HCEC 1CT (cell line): ENCODE data around the gene UFD1.

Source experiments
- DNase-seq: peaks from one replicate; pipeline ENCODE4 v3.0.0-alpha.2; 2017

Gene UFD1

DNA sequence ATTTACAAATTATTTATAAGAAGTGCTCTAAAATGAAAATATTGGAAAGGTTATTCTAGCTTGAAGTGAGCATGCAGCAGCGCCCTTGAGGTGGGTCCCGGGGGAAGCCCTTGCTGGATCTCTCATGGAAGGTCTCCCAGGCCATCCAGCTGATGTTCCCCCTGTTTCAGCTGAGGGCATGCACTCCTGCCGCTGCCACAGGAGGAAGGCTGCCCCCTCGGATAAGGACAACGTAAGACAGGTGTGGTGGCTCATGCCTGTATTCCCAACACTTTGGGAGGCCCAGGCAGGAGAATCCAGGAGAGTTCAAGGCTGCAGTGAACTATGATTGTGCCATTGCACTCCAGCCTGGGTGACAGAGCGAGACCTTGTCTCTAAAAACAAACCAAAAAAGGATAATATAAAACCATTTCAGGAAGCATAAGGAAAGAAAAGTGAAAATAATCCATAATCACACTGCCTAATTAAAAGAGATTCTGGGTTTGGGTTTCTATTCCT is 15.7 kb upstream of the UFD1 start:
- DNase-seq = no peak

DNA sequence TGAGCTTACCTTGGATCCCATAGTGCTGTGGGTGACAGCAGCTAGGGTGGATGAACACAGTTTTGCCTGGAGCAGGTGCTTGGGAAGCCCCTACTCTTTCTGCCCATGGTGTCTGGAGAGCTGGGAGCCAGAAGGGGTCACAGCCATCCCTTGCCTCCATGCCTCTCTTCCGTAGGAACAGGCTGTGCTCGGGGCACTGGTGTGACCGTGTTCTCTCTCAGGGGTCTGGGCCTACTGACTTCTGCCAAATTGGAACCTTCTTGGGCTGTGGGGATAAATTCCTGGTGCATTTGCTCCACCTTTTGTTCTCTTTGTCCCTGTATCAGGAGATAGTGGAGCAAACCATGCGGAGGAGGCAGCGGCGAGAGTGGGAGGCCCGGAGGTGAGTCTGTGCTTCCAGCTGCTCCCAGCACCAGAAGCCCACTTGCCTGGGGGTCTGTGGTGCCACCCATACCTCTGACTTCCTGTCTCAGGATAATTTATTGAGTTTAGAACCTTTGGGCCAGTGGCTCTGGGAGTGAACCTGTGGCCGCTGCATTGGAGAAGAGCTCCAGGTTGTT is 15.1 kb upstream of the UFD1 start:
- no peak for DNase-seq

DNA sequence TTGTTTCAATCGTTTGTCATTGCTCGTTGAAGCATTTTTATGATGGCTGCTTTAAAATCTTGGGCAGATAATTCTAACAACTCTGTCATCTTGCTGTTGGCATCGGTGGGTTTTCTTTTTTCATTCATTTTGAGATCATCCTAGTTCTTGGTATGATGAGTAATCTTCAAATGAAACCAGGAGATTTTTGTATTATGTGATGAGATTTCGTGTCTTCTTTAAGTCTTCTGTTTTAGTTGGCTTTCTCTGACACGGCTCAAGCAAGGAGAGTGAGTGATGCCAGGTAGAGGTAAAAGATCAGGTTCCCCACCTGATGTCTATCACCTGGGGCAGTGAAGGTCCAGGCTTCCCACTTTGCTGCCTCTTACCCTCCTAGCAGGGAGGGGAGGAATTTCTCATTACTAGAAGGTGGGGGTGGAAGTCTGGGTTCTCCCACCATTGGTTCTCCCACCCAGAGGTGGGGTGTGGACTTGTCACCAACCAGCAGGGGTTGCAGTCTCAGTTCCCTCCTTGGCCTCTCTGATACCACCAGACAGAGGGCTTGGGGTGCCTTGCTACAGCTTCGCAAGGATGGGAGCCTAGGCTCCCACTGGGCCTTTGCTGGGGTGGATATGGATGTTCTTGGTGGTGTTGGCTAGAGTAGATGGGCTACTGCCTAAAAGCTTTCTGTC is 13.6 kb upstream of the UFD1 start:
- DNase-seq = no peak

DNA sequence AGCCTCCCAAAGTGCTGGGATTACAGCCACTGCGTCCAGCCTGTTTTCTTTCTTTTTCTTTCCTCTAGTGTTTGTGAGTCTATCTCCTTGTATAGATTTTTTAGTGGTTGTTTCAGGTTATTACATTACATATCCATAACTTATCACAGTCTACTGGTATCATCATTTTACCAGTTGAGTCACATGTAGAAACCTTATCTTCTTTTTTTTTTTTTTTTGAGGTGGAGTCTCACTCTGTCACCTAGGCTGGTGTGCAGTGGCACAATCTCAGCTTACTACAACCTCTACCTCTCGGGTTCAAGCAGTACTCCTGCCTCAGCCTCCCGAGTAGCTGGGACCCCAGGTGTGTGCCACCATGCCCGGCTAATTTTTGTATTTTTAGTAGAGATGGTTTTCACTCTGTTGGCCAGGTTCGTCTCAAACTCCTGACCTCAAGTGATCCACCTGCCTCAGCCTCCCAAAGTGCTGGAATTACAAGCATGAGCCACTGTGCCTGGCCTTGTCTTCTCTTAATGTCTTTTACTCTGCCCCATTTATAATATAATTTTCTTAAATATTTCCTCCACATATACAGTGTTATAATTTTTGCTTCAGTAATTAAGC is 11.7 kb upstream of the UFD1 start:
- no peak for DNase-seq

DNA sequence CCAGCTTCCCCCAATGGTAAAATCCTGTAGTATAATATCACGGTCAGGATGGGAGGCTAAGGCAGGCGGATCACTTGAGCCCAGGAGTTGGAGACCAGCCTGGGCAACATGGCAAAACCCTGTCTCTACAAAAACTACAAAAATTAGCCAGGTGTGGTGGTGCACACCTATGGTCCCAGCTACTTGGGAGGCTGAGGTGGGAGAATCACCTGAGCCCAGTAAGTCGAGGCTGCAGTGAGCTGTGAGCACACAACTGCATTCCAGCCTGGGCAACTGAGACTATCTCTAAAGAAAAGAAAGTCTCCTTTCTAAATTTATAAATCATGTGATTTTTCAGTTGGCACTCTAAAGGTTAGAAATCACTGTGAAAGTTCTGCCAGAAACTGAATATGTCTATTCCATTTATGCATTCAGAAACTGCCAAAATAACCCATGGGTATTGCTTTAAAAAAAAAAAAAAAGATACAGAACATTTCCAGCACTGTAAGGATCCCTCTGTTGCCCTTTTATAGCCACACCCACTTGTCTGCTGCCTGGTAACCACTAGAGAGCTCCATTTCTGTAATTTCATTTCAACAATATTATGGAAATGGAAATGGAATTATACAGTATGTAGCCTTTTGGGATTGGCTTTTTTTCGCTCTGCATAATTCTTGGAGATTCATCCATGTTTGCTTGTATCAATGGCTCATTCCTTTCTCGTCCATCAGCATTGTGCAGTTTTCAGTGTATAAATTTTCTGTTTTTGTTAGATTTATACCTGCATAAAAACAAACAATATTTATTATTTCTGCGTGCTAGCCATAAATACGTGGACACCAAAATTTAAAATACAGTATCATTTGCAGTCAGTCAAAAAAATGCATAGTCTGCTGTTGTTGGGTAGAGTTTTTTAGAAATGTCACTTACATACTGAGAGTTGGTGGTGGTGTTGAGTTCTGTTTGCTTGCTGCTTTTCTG is 10.2 kb upstream of the UFD1 start:
- peak; percentile 39 for DNase-seq

DNA sequence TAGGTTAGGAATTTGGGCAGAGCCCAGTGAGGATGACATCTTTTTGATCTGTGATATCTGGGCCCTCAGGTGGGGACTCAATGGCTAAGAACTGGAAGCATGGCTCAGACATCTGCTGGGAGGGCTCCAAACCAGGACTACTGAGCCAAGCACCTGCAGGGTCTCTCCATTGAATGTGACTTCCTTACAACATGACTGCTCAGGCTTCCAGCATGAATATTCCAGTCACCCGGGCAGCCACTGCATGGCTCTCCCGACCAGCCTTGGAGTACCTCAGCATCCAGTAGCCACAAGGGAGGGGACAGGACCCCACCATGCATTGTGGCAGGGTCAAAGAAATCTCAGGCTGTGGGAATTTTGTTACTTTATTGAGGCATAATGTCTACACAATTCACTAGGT is 9.3 kb upstream of the UFD1 start:
- no peak for DNase-seq

DNA sequence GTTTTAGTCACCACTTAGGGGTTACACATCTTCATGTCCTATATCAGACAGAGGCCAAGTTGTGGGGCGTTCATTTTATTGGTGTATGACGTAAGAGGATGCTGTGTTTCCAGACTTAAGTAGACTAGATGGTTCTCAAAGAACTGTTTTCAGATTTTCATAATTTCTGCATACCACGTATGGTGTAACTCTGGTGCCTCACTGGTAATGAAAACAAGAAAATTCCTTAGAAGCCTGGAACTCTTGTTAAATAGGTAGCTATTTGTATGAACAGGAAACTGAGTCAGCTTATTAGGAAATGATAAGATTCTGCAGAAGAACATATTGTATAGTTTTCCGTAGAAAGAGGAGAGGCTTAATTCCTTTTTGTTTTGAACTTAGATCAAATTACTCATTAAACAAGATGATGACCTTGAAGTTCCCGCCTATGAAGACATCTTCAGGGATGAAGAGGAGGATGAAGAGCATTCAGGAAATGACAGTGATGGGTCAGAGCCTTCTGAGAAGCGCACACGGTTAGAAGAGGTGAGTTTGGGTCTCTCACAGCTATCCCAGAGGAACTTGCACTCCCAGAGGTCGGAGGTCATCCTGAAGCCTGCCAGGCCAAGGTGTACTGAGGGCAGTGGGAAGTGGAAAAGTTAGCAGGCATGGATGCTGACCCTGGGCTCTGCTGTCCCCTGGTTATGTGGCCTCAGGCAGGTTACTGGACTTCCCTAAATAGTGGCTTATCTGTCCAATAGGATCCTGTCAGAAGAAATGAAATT is 4.7 kb upstream of the UFD1 start:
- DNase-seq = peak; percentile 88

DNA sequence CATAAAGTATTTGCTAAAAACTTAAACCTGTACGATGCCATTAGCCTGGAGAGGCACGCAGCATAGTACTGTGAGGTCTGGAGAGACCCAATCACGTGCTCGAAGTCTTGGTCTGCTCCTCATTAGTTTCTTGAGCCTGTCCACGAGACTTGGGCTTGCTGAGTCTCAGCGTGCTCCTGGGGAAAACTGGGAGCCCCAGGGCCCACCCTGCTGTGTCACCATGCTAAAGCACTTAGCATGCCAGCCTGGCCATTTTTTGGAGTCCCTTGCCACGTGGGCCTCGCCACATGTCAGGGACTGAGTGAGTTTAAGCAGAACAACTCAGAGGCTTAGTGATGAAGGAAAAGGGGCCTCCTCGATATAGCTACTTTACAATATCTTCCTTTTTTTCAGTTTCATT is 3.3 kb upstream of the UFD1 start:
- DNase-seq = no peak

DNA sequence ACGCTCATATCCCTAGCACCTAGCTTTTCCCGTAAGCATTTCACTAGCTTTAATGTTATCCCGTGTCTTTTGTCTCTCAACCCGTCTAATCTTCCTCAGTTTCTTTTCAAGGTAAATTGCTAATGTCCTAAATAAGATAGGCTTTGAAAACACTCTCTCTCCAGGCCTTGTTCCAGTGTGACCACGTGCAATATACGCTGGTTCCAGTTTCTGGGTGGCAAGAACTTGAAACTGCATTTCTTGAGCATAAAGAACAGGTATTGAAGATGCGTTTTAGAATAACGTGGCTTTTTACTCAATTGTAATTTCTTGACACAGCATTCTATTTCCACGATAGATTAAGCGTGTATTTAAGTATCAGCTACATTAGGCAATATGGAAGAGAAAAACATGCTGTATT is 1.8 kb upstream of the UFD1 start:
- DNase-seq = no peak

DNA sequence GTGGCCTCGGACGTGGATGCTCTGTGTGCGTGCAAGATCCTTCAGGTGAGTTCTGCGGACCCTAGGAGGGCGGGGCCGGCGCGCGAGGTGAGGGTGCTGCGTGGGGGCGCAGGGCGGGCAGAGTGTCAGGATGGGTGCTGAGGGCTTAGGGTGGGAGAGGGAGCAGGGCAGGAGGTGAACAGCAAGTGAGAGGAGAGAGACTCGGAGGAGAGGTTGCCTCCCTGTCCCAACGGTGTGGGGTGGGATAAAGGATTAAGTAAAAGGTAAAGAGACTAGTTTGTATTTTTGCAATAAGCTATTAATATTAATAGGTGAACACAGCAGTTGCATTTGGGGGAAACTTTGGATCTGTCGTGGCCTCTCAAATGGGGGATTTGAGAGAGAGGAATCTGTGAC is 1.2 kb upstream of the UFD1 start:
- DNase-seq = no peak

DNA sequence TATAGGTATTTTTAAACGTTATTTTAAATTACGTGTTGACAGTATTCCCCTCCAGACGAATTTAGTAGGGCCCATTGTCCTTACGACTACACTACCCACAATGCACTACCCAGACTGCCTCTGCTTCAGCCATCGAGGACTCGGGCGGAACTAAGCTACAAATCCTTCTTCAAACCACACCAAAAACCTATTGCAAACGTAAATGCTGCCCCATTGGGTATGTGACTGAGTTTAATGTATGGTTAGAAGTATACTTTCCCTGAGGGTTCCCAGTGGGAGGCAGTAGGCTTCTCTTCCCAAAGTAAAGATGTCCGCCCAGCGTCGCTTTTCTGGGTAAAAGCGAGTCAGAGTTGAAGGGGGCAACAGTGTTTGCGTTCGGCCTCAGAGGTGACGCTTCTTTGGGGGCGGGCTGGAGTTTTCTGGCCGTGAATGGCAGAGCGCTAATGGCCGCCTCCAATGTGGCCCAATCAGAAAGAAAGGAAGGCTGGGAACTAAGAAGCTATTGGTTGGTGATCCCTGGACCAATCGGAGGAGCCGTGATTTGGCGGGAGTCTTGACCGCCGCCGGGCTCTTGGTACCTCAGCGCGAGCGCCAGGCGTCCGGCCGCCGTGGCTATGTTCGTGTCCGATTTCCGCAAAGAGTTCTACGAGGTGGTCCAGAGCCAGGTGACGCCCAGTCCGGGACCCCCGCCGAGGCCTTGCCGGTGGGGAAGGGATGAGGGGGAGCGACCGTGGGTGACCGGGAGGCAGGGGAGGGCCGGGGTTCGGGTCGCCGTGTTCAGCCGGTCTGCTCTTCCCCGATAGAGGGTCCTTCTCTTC is 571 bp upstream of the UFD1 start, which contains the start of gene CDC45:
TSS of gene CDC45 (plus strand) at position 566 of the 818 bp plus-strand sequence. CDS start at position 615, 49 bp downstream.
- peak; percentile 99 for DNase-seq

DNA sequence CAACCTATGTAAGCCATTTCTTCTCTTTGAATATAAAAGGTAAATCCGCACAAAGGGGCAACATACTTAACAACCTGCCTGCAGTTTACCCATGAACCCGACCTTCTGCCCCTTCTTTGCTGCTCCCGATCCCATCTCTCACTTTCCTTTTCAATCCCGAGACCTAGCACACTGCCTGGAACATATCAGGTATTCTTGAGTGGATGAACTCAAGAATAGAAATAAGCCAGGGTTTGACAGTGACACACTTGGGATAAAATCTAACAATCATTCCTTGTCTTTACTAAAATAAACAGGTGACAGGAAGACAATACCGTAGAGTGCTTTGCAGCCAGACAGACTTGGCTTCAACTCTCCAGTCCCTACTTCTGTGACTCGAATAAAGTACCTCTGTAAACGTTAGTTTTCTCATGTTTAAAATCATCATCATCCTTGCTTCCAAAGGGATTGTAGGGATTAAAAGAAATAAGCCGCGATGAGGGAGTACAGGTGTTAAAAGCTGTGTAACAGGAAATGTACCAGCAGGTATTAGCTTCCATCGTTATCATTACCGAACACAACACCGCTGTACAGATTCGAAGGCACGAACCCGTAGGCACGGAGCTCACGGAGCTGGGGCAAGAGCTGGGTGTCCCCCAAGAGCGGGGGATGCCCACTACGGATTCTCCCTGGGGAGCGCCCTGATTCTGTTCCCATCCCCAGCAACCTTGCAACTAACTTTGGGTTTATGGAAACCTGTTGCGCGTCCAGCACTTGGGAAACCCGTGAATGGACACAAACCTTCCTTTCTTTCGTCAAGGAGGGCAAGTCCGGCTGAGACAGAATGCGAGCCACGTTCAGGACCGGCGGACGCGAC is 720 bp downstream of the UFD1 start:
- DNase-seq = peak; percentile 2

DNA sequence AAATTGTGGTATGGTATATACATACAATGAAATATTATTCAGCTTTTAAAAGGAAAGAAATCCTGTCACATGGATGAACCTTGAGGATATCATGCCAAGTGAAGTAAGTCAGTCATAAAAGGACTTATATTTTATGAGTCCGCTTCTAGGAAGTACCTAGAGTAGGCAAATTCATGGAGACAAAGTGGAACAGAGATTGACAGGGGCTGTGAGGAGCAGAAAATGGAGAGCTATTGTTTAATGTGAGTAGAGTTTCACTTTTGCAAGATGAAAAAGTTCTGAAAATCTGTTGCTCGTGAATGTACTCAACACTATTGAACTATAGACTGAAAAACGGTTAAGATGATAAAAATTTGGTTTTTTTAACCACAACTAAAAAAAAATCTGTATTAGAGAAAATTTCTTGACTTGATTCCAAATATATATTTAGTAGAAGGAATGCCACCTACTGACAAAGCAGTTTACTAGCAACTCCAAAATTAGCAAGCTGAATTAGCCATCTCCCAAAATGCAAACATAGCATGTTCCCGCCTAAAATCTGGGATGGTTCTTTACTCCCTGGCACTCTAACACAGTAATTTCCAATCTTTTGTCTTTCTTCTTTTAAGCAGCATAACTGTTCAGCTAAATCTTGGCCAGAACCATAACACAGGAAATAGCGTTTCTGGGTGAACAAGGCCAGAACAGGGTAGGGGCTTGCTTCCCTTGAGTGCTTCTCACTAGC is 1.5 kb downstream of the UFD1 start:
- peak; percentile 37 for DNase-seq

DNA sequence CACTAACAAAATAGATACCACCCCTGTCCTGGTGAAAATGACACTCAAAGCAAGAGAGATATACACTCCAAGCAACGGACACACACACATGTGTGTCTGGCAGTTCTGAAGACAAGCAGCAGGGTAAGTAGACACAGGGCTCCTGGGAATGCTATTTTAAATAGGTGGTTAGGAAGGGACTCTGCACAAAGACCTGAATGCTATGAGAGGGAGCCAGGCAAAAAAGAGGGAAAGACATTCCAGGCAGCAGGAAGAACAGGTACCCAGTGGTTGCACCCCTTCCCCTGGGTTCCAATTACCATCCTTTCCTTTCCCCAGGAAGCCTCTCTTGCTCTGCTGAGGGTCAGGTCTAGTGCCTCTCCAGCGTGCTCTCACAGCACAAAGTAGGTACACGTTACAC is 3.0 kb downstream of the UFD1 start:
- no peak for DNase-seq

DNA sequence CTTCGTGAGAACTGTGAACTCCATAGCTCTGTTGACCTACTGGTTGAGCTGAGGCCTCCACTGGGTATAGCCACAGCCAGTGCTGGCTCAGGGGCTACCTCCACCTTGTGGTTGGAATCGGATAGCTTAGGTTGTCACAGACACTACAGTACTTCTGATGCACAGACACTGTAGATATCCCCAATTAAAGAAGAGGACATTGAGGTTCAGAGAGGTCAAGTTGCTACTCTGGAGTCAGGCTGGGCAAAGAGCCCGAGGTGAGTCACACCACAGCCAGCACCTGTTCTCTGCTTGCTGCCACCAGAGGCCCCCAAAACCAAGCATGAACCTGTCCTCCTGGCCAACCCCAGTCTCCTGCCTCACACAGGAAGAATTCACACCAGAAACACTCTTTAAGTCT is 5.4 kb downstream of the UFD1 start:
- peak; percentile 23 for DNase-seq

DNA sequence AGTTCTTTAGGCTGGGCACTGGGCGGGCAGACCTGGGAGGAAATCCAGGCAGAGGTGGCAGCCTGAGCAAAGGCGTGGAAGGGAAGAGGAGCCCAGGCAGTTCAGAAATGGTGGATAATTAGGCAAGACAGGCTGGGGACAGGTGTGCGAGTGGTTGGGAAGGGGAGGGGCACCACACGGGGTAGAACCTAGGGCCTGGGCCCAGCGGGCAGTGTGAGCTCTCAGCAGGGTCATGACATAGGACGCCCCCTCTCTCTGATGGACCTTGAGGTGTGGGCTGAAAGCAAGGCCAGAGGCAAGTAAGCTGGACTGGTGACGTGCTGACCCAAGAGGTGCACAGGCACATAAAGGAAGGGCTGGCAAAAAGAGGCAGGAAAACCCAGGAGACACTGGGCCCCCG is 6.8 kb downstream of the UFD1 start:
- no peak for DNase-seq

DNA sequence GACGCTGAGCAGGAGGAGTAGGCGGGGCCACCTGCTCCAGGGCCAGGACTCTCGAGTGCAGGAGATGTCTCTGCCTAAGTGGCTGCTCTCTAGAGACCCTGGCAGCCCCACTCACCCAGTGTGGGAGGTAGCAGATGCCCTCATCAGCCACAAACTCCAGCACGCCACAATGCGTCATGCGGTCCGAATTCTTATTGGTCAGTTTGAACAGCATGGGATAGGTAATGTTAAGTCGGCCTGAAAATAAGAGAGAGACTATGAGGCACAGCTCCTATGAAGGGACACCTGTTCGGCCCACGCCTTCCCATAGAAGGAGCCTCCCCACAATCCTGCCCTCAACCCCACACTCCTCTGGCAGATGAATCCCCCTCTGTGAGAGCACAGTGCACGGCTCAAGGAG is 7.4 kb downstream of the UFD1 start:
- DNase-seq = no peak

DNA sequence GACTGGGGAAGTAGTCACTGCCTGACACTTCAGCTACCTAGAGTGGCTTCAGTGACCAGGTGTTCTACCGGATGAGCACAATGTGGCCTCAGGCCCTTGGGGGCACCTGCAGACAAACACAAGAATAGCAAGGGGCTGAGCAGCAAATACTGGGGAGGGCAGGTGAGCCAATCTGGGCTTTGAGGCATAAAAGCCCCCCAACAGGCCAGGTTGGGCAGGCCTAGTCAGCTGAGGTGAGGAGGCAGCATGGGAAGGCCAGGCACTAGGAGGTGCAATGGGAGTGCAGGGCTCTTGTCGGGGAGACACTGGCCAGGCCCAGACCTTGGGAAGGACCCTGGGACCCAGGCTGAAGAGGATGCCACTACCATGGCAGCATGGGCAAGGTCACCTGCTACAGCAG is 9.0 kb downstream of the UFD1 start:
- no peak for DNase-seq

DNA sequence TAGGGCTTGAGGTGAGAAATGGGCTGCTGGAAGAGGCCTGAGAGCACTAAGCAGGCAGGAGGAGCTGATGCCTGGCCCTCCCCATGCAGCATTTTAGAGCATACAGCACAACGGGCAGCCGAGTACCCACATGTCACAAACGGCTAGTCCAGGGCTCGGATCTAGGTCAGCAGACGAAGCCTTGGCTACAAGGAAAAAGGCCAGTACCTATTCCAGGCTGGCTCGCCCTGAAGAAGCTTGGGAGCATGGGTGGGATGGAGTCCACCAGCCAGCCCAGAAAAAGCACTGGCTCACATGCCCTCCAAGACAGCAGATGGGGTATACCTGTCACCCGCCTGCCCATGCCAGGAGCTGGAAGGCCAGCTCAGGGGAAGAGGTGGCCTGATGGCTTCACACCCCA is 9.6 kb downstream of the UFD1 start:
- DNase-seq = no peak

DNA sequence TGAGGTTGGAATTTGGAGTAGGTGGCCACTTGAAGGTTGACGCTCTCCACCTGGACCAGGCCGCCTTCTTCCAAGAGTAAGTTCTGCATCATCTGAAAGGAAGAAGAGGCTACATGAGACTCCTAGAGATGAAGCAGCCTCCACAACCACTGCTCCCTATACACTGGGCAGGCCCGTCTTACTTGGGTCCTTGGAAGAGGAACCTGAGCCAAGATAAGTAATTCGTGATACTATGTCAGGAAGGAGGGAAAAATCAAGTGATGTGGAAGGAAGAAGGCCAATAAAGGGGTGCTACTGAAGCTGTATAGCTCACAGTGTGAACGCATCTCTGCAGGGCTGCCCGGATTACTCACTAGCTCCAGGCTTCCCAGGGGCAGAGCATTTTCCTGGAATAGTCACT is 11.1 kb downstream of the UFD1 start:
- no peak for DNase-seq
